Measurements from ENCODE around the gene PNLIPRP2. TPM values are rescaled to one million over a fixed set of nuclear protein-coding genes. Genes with fewer than 3 reads are reported as not detected.

The PNLIPRP2 gene
- total RNA-seq, 1 experiment from 2014 or later: 1.1 TPM

DNA sequence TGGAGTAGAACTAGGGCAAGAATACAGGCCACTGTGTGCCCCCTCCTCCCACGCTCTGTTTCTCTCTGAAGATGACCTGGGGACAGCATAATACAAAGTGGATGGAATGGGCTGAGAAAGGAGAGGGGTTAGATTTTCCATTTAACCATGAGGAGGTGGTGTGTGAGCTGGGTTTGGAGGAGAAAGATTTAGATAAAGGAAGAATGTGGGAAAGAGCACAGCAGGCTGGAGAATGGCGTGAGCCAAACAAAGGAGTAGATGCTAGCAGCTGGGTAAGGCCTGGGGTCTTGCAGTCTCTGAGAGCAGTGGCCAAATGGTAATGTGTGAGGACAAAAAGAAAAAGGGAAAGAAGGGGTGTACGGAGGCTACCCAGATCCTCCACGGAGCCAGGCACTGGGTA, 8.6 kb downstream of the PNLIPRP2 start:
- no peak for ATAC-seq
- no peaks in the 10 kb centered on the region for H3K9me2 ChIP-seq (ENCODE audit: insufficient read depth)
- intact Hi-C loops (cut with micrococcal nuclease): no loop called here
- ChIA-PET POLR2A (no interaction called here), CTCF (interaction anchor here (3.9 kb wide), 1 partner anchor 159 kb away, joined by 56 read pairs; no protein-coding TSS in a partner anchor), RAD21 (ENCODE audit: low non-redundant PET in 1 of 2, low total read pairs in 2 of 2, uncharacterized antibody in 2 of 2, unreplicated experiment in 2 of 2) (no interaction called here)
- H3K36me3 ChIP-seq (ENCODE audit: control insufficient read depth in 1 of 2, insufficient read depth in 2 of 2, low read length in 2 of 2): no peaks in the 10 kb centered on the region
- no peak overlapping the region for H3K4me2 ChIP-seq (ENCODE audit: low read length)
- DNase-seq (ENCODE audit: low read depth, low spot score): no peak
- TF ChIP-seq SP1 (IDR thresholded peaks at IDR 0.05; ENCODE audit: low read depth) (no peak), ELF1 (IDR thresholded peaks at IDR 0.05; ENCODE audit: borderline replicate concordance, low read depth) (no peak), CEBPB (IDR thresholded peaks at IDR 0.05; ENCODE audit: low read depth) (no peak), SRF (IDR thresholded peaks at IDR 0.05; ENCODE audit: low read depth) (no peak), EZH2phosphoT487 (IDR thresholded peaks at IDR 0.05; ENCODE audit: borderline replicate concordance) (no peak), JUND (IDR thresholded peaks at IDR 0.05) (no peak), CBX3 (IDR thresholded peaks at IDR 0.05; ENCODE audit: low read depth) (no peak), POLR2A (IDR thresholded peaks at IDR 0.05; ENCODE audit: borderline replicate concordance, extremely low read depth, insufficient read depth, insufficient read length) (no peak), ZFX (IDR thresholded peaks at IDR 0.05) (no peak), EZH2 (IDR thresholded peaks at IDR 0.05) (no peak), EGR1 (IDR thresholded peaks at IDR 0.05; ENCODE audit: low read depth) (no peak), FOSL1 (IDR thresholded peaks at IDR 0.05; ENCODE audit: low read depth) (no peak)
- TF ChIP-seq, protein P1, sequence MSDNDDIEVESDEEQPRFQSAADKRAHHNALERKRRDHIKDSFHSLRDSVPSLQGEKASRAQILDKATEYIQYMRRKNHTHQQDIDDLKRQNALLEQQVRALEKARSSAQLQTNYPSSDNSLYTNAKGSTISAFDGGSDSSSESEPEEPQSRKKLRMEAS (IDR thresholded peaks at IDR 0.05): no peak
- TF ChIP-seq, protein P2, sequence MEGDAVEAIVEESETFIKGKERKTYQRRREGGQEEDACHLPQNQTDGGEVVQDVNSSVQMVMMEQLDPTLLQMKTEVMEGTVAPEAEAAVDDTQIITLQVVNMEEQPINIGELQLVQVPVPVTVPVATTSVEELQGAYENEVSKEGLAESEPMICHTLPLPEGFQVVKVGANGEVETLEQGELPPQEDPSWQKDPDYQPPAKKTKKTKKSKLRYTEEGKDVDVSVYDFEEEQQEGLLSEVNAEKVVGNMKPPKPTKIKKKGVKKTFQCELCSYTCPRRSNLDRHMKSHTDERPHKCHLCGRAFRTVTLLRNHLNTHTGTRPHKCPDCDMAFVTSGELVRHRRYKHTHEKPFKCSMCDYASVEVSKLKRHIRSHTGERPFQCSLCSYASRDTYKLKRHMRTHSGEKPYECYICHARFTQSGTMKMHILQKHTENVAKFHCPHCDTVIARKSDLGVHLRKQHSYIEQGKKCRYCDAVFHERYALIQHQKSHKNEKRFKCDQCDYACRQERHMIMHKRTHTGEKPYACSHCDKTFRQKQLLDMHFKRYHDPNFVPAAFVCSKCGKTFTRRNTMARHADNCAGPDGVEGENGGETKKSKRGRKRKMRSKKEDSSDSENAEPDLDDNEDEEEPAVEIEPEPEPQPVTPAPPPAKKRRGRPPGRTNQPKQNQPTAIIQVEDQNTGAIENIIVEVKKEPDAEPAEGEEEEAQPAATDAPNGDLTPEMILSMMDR (IDR thresholded peaks at IDR 0.05 in 2 of 3, conservative IDR thresholded peaks at IDR 0.05 in 1 of 3; ENCODE audit: borderline replicate concordance in 1 of 3, insufficient read depth in 1 of 3, low read depth in 2 of 3, low read length in 2 of 3): no peak
- TF ChIP-seq, protein P3, sequence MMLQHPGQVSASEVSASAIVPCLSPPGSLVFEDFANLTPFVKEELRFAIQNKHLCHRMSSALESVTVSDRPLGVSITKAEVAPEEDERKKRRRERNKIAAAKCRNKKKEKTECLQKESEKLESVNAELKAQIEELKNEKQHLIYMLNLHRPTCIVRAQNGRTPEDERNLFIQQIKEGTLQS (IDR thresholded peaks at IDR 0.05): no peak
- H2AFZ ChIP-seq (ENCODE audit: low read depth, low read length, poor library complexity, severe bottlenecking): no peak overlapping the region
- no peak overlapping the region for H3K27ac ChIP-seq (ENCODE audit: low read depth, low read length)
- no peak overlapping the region for H3K9ac ChIP-seq (ENCODE audit: low read length)
- no peaks in the 10 kb centered on the region for H4K20me1 ChIP-seq (ENCODE audit: insufficient read depth)
- no peak overlapping the region for H3K4me3 ChIP-seq (replicated peaks in 1 of 2; ENCODE audit: low read depth in 1 of 2, low read length in 2 of 2)
- H3K79me2 ChIP-seq (ENCODE audit: insufficient read depth, low read length): no peaks in the 10 kb centered on the region
- no peaks in the 10 kb centered on the region for H3K9me3 ChIP-seq (ENCODE audit: control insufficient read depth in 1 of 2, insufficient read depth in 1 of 2, low read depth in 1 of 2, low read length in 2 of 2)
- peaks cover 3 to 12% of the 10 kb centered on the region in 2 experiments; a peak in 3 of 4 replicates for H3K4me1 ChIP-seq (ENCODE audit: control insufficient read depth in 1 of 2, insufficient read depth in 2 of 2, low read length in 2 of 2)
- BruUV-seq (replicated peaks): no TSS peak
- no peaks in the 10 kb centered on the region for H3K27me3 ChIP-seq (ENCODE audit: insufficient read depth, low read length)

Data from HCT116 (cell line).